LNCaP clone FGC (cell line): ENCODE results near the gene TMEM242.

Source experiments
- DNase-seq: peaks from one replicate; pipeline ENCODE4 v3.0.0-alpha.2; 2011; ENCODE audit warnings: low read depth
- H3K4me3 ChIP-seq: 2 replicates; pipeline ENCODE4 v1.5.1; 2011; ENCODE audit warnings: mild to moderate bottlenecking, low read depth, low read length, control low read depth
- CTCF ChIP-seq: IDR thresholded peaks from 2 replicates; pipeline ENCODE4 v1.5.1; 2012; ENCODE audit warnings: mild to moderate bottlenecking; ENCODE audit not compliant: control insufficient read depth, insufficient read depth; ENCODE audit errors: extremely low read depth

The TMEM242 gene

DNA sequence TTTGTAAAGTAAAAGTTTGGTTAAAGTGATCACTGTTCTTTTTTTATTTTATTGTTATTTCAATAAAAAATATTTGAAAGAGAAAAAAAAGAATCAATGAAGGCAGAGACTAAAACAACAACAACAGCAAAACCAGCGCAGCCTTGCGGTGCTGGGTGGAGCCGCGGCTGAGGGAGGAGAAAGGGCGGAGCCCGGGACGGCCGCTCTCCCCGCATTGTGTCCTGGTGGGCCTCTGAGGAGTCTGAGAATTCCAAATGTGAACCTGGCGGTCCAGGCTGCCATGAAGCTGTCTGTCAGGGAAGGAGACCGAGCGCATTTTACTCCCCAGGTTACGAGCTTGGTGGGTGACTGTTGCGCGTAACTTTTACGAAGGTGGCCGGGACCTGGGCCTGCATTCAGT is 43.2 kb downstream of the TMEM242 start:
- DNase-seq: no peak
- TF ChIP-seq CTCF: no peak
- H3K4me3 ChIP-seq: no peak overlapping the region

DNA sequence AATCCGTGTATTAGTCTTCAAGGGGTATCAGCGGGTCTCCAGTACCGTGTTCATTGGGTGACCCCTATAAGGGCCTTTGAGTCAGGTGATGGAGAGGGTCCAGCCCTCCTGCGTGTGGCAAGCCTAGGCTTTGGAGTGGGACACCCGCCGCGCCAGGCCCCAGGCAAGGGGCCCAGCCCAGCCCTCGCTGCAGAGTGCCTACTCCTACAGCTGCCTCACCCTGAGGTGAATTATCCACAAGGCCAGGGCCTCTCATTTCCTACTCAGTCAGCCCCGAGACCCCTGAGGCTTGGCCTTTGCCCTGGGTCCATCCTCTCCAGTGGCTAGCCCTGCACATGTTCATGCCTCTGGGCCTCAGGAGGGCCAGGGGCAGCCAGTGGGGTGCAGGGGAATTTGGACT is 45.1 kb downstream of the TMEM242 start:
- no peak for DNase-seq
- no peak for TF ChIP-seq CTCF
- H3K4me3 ChIP-seq: no peak overlapping the region

GRCh38 chr6:157276731-157277130 is 46.6 kb downstream of the TMEM242 start:
- no peak for TF ChIP-seq CTCF
- DNase-seq: no peak
- no peak overlapping the region for H3K4me3 ChIP-seq

DNA sequence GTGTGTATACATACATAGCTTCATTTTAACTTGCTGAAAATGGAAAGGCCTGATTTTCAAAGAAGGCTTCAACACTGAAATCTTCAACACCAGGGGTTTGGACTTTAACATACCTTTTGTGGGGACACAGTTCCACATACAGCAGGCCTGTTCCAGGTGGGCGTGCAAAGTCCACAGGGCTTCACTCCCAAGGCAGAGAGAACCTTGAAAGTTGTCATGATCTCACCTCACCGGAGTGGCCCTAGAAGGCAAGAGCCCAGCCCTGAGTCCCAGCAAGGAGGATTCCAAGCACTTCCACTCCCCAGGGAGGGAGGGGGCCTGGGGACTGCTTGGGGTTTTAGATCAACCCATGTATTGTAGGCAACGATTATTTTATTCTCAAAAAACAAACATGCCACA is 47.2 kb downstream of the TMEM242 start:
- H3K4me3 ChIP-seq: no peak overlapping the region
- no peak for DNase-seq
- no peak for TF ChIP-seq CTCF

GRCh38 chr6:157274471-157275226 is 48.7 kb downstream of the TMEM242 start:
- no peak for DNase-seq
- TF ChIP-seq CTCF: peak; percentile 91
- peak overlapping the region; percentile 49 for H3K4me3 ChIP-seq

GRCh38 chr6:157273756-157274470 is 49.4 kb downstream of the TMEM242 start:
- TF ChIP-seq CTCF: no peak
- DNase-seq: no peak
- H3K4me3 ChIP-seq: peak overlapping the region; percentile 47
